HEK293 (cell line): Measurements from ENCODE around the gene YDJC.

Experiments
- CTCF ChIA-PET: fragments of 350-600 bp; formaldehyde crosslinking; extraction: SDS; loops from one replicate; lab custom pipeline; 2021; ENCODE audit warnings: antibody characterized with exemption; lab: Yijun Ruan, JAX
- POLR2A ChIA-PET: fragments of 300-600 bp; formaldehyde crosslinking; extraction: SDS; loops from one replicate; lab custom pipeline; 2020; ENCODE audit warnings: antibody characterized with exemption, inconsistent platforms; lab: Yijun Ruan, JAX
- H3K27ac ChIP-seq: fragments of 200-500 bp; sonication (Bioruptor generic); 2 replicates; pipeline ENCODE4 v1.5.1; 2014; ENCODE audit warnings: low read depth, low read length, control low read depth, inconsistent platforms; ENCODE audit errors: extremely low read depth
- H3K36me3 ChIP-seq, 2 experiments: fragments of 200-500 bp in 1 of 2; sonication (Bioruptor generic) in 1 of 2; 1 replicate in 1 of 2; 2 replicates in 1 of 2; pipeline ENCODE4 v1.5.1; 2014 to 2017; ENCODE audit warnings: inconsistent platforms in 2 of 2, low read length in 2 of 2; ENCODE audit not compliant: control insufficient read depth in 2 of 2, insufficient read depth in 1 of 2
- H3K4me1 ChIP-seq: fragments of 200-500 bp; sonication (Bioruptor generic); 2 replicates; pipeline ENCODE4 v1.5.1; 2014; ENCODE audit warnings: mild to moderate bottlenecking, low read length, inconsistent platforms; ENCODE audit not compliant: control insufficient read depth, insufficient read depth
- H3K4me3 ChIP-seq: 2 replicates; pipeline ENCODE4 v1.5.1; 2011; ENCODE audit warnings: low read depth, mild to moderate bottlenecking, control low read depth, low read length, moderate library complexity
- H3K9me3 ChIP-seq: fragments of 200-500 bp; sonication (Bioruptor generic); 2 replicates; pipeline ENCODE4 v1.5.1; 2014; ENCODE audit warnings: low read depth, low read length, inconsistent platforms; ENCODE audit not compliant: control insufficient read depth, insufficient read depth
- BCL11A ChIP-seq: fragments of 450-650 bp; formaldehyde crosslinking; IDR thresholded peaks from 2 replicates; pipeline ENCODE4 v1.5.1; 2016; ENCODE audit warnings: low read depth, missing biosample characterization, missing genetic modification characterization
- EGR2 ChIP-seq: fragments of 450-650 bp; formaldehyde crosslinking; IDR thresholded peaks from 2 replicates; pipeline ENCODE4 v1.5.1; 2016; ENCODE audit warnings: low read depth, missing biosample characterization, missing genetic modification characterization
- HOXD13 ChIP-seq: sonication (generic); formaldehyde crosslinking; IDR thresholded peaks from 2 replicates; pipeline ENCODE4 v1.8.0; 2022; ENCODE audit warnings: missing genetic modification reagents, borderline replicate concordance
- IKZF3 ChIP-seq: fragments of 450-650 bp; IDR thresholded peaks from 2 replicates; pipeline ENCODE4 v1.5.0; 2018; ENCODE audit warnings: missing biosample characterization, mild to moderate bottlenecking, missing genetic modification characterization, moderate library complexity
- KLF8 ChIP-seq: fragments of 450-650 bp; formaldehyde crosslinking; IDR thresholded peaks from 2 replicates; pipeline ENCODE4 v1.5.1; 2016; ENCODE audit warnings: missing biosample characterization, missing genetic modification characterization
- PATZ1 ChIP-seq: fragments of 450-650 bp; formaldehyde crosslinking; IDR thresholded peaks from 2 replicates; pipeline ENCODE4 v1.5.1; 2016; ENCODE audit warnings: missing biosample characterization, missing genetic modification characterization
- PRDM1 ChIP-seq: fragments of 450-650 bp; formaldehyde crosslinking; IDR thresholded peaks from 2 replicates; pipeline ENCODE4; 2016; ENCODE audit warnings: missing biosample characterization, missing genetic modification characterization
- PRDM10 ChIP-seq: fragments of 450-650 bp; formaldehyde crosslinking; IDR thresholded peaks from 2 replicates; pipeline ENCODE4 v1.5.1; 2016; ENCODE audit warnings: missing biosample characterization, missing genetic modification characterization
- PRDM6 ChIP-seq: fragments of 450-650 bp; formaldehyde crosslinking; IDR thresholded peaks from 2 replicates; pipeline ENCODE4 v1.5.1; 2017; ENCODE audit warnings: missing biosample characterization, missing genetic modification characterization
- RBAK ChIP-seq: fragments of 450-650 bp; formaldehyde crosslinking; IDR thresholded peaks from 2 replicates; pipeline ENCODE4 v1.5.1; 2016; ENCODE audit warnings: missing biosample characterization, missing genetic modification characterization
- REPIN1 ChIP-seq: fragments of 450-650 bp; formaldehyde crosslinking; IDR thresholded peaks from 2 replicates; pipeline ENCODE4 v1.5.1; 2017; ENCODE audit warnings: missing biosample characterization, missing genetic modification characterization, low read depth
- ZBTB10 ChIP-seq: fragments of 450-650 bp; formaldehyde crosslinking; IDR thresholded peaks from 2 replicates; pipeline ENCODE4 v1.5.1; 2016; ENCODE audit warnings: missing biosample characterization, missing genetic modification characterization
- ZBTB48 ChIP-seq: fragments of 450-650 bp; formaldehyde crosslinking; IDR thresholded peaks from 2 replicates; pipeline ENCODE4 v1.5.1; 2016; ENCODE audit warnings: missing biosample characterization, missing genetic modification characterization
- ZFHX2 ChIP-seq: fragments of 450-650 bp; formaldehyde crosslinking; conservative IDR thresholded peaks from 2 replicates; pipeline ENCODE4 v1.5.1; 2016; ENCODE audit warnings: missing biosample characterization, missing genetic modification characterization
- ZFP3 ChIP-seq: fragments of 450-650 bp; formaldehyde crosslinking; IDR thresholded peaks from 2 replicates; pipeline ENCODE4 v1.5.1; 2016; ENCODE audit warnings: low read depth, missing biosample characterization, missing genetic modification characterization
- ZFP37 ChIP-seq: fragments of 450-650 bp; formaldehyde crosslinking; IDR thresholded peaks from 2 replicates; pipeline ENCODE4 v1.5.1; 2016; ENCODE audit warnings: missing biosample characterization, missing genetic modification characterization
- ZNF140 ChIP-seq: fragments of 450-650 bp; formaldehyde crosslinking; IDR thresholded peaks from 2 replicates; pipeline ENCODE4 v1.5.1; 2016; ENCODE audit warnings: missing biosample characterization, missing genetic modification characterization
- ZNF157 ChIP-seq: fragments of 450-650 bp; formaldehyde crosslinking; IDR thresholded peaks from 2 replicates; pipeline ENCODE4 v1.5.1; 2016; ENCODE audit warnings: missing biosample characterization, missing genetic modification characterization
- ZNF2 ChIP-seq: fragments of 450-650 bp; formaldehyde crosslinking; IDR thresholded peaks from 2 replicates; pipeline ENCODE4 v1.5.1; 2016; ENCODE audit warnings: missing biosample characterization, missing genetic modification characterization
- ZNF214 ChIP-seq: fragments of 450-650 bp; formaldehyde crosslinking; IDR thresholded peaks from 2 replicates; pipeline ENCODE4 v1.5.1; 2017; ENCODE audit warnings: missing biosample characterization, mild to moderate bottlenecking, missing genetic modification characterization, borderline replicate concordance
- ZNF274 ChIP-seq, 2 experiments: fragments of 200-500 bp in 1 of 2; fragments of 450-650 bp in 1 of 2; sonication (Bioruptor generic) in 1 of 2; formaldehyde crosslinking in 1 of 2; IDR thresholded peaks; 2 replicates each; pipeline versions ENCODE4 v1.5.1 to v1.6.1; 2014 to 2016; ENCODE audit warnings: borderline replicate concordance in 1 of 2, inconsistent platforms in 1 of 2, low read length in 1 of 2, missing biosample characterization in 1 of 2, missing genetic modification characterization in 1 of 2
- ZNF416 ChIP-seq: fragments of 450-650 bp; formaldehyde crosslinking; IDR thresholded peaks from 2 replicates; pipeline ENCODE4 v1.5.1; 2016; ENCODE audit warnings: missing biosample characterization, missing genetic modification characterization
- ZNF596 ChIP-seq: fragments of 450-650 bp; IDR thresholded peaks from 2 replicates; pipeline ENCODE4 v1.5.0; 2018; ENCODE audit warnings: missing biosample characterization, mild to moderate bottlenecking, missing genetic modification characterization, moderate library complexity
- ZNF600 ChIP-seq: fragments of 450-650 bp; formaldehyde crosslinking; IDR thresholded peaks from 2 replicates; pipeline ENCODE4 v1.5.1; 2016; ENCODE audit warnings: missing biosample characterization, missing genetic modification characterization
- ZNF621 ChIP-seq: fragments of 450-650 bp; formaldehyde crosslinking; IDR thresholded peaks from 2 replicates; pipeline ENCODE4 v1.5.1; 2017; ENCODE audit warnings: missing biosample characterization, missing genetic modification characterization
- ZNF777 ChIP-seq: fragments of 450-650 bp; formaldehyde crosslinking; IDR thresholded peaks from 2 replicates; pipeline ENCODE4 v1.5.1; 2017; ENCODE audit warnings: missing biosample characterization, missing genetic modification characterization, borderline replicate concordance
- ZNF785 ChIP-seq: fragments of 450-650 bp; formaldehyde crosslinking; IDR thresholded peaks from 2 replicates; pipeline ENCODE4 v1.5.1; 2016; ENCODE audit warnings: missing biosample characterization, missing genetic modification characterization

Gene YDJC

GRCh38 chr22:21626735-21627469, 2.9 kb downstream of the YDJC start:
- H3K27ac ChIP-seq, result no peak overlapping the region
- POLR2A ChIA-PET, result interaction anchor here (1.0 to 2.5 kb wide), 4 partner anchors 10 to 25 kb away, joined by 4 to 10 read pairs (median 6); partner anchors contain the start of gene SDF2L1
- H3K36me3 ChIP-seq, result peaks cover 0 to 56% of the 10 kb centered on the region in 2 experiments; a peak in 1 of 3 replicates
- H3K4me3 ChIP-seq, result no peak overlapping the region
- H3K9me3 ChIP-seq, result no peaks in the 10 kb centered on the region
- no peaks in the 10 kb centered on the region for H3K4me1 ChIP-seq
- CTCF ChIA-PET, result interaction anchor here (0.6 to 5.7 kb wide), 5 partner anchors 10 to 29 kb away, joined by 3 to 56 read pairs (median 26); partner anchors contain the start of gene SDF2L1
- no peak for TF ChIP-seq RBAK (tag by site-specific recombination)
- TF ChIP-seq ZNF140, result no peak
- TF ChIP-seq ZNF416, result no peak
- peak; percentile 42; the same call in 1 of the 2 replicates for TF ChIP-seq ZNF600 (tag by site-specific recombination)
- no peak for TF ChIP-seq ZNF274 (IDR thresholded peaks at IDR 0.05; ENCODE audit: low read length)
- no peak for TF ChIP-seq ZNF274 (tag by site-specific recombination; IDR thresholded peaks at IDR 0.05; ENCODE audit: borderline replicate concordance)
- no peak for TF ChIP-seq ZNF596 (tag by site-specific recombination)
- no peak for TF ChIP-seq ZBTB48
- peak; percentile 36; the same call in 1 of the 2 replicates for TF ChIP-seq EGR2 (tag by site-specific recombination)
- TF ChIP-seq PRDM1 (tag by site-specific recombination), result peak; percentile 78
- no peak for TF ChIP-seq ZNF157 (tag by site-specific recombination)
- no peak for TF ChIP-seq KLF8 (tag by site-specific recombination)
- TF ChIP-seq PRDM10 (tag by site-specific recombination), result peak; percentile 53; the same call in 1 of the 2 replicates
- no peak for TF ChIP-seq REPIN1
- TF ChIP-seq ZNF621, result no peak
- no peak for TF ChIP-seq ZNF214 (tag by site-specific recombination)
- TF ChIP-seq PRDM6, result no peak
- TF ChIP-seq ZFP3 (tag by site-specific recombination), result no peak
- TF ChIP-seq ZBTB10, result no peak
- TF ChIP-seq PATZ1 (tag by site-specific recombination), result no peak
- no peak for TF ChIP-seq BCL11A (tag by site-specific recombination)
- no peak for TF ChIP-seq ZNF777 (tag by site-specific recombination)
- no peak for TF ChIP-seq HOXD13
- TF ChIP-seq ZFP37 (tag by site-specific recombination), result no peak
- 0 out of 2 replicates have a peak, but pooled peaks have one; percentile 51 for TF ChIP-seq ZFHX2
- no peak for TF ChIP-seq ZNF785 (tag by site-specific recombination)
- no peak for TF ChIP-seq ZNF2 (tag by site-specific recombination)
- TF ChIP-seq IKZF3 (tag by site-specific recombination), result 0 out of 2 replicates have a peak, but pooled peaks have one; percentile 49
